HCT116 (cell line): Measurements from ENCODE around the gene PARVB. TPM values are rescaled to one million over a fixed set of nuclear protein-coding genes. Genes with fewer than 3 reads are reported as not detected.

Experiments used
- ATAC-seq: fragments of 200-7000 bp; cut with Tn5 transposase; 2 replicates; pipeline ENCODE4 v1.9.1; 2020; ENCODE audit warnings: mild to moderate bottlenecking, moderate library complexity
- BruUV-seq: library from RNA; stranded (reverse); fragments of 400-500 nt; replicated peaks from 2 replicates; lab custom pipeline; 2021; lab: Mats Ljungman, UMichigan
- CTCF ChIA-PET: fragments of 300-600 bp; sonication (Branson Sonifier 250); formaldehyde crosslinking; loops from one replicate; lab custom pipeline; 2021; ENCODE audit warnings: antibody characterized with exemption; lab: Charles Lee
- POLR2A ChIA-PET: fragments of 300-600, 350-600 bp; sonication (Branson Sonifier 250); formaldehyde crosslinking; loops from one replicate; lab custom pipeline; 2021; ENCODE audit warnings: antibody characterized with exemption; lab: Charles Lee
- RAD21 ChIA-PET, 2 experiments: fragments of 300-600 bp; sonication (Branson Sonifier 250); formaldehyde crosslinking; loops; one replicate each; lab custom pipeline; 2023; ENCODE audit warnings: low total read pairs in 2 of 2; ENCODE audit not compliant: uncharacterized antibody in 2 of 2, unreplicated experiment in 2 of 2, low non-redundant PET in 1 of 2; lab: Charles Lee
- DNase-seq: peaks from one replicate; pipeline ENCODE4 v3.0.0-alpha.2; 2010; ENCODE audit warnings: low read depth, low spot score
- H2AFZ ChIP-seq: fragments of 200-600 bp; shearing (Covaris generic), sonication (generic); 2 replicates; pipeline ENCODE4 v1.6.1; 2017; ENCODE audit warnings: low read depth, mixed run types, mixed read lengths, antibody characterized with exemption, low read length; ENCODE audit not compliant: poor library complexity, severe bottlenecking
- H3K27ac ChIP-seq: 2 replicates; pipeline ENCODE4 v1.5.1; 2012; ENCODE audit warnings: low read depth, low read length
- H3K27me3 ChIP-seq: fragments of 200-600 bp; sonication (generic); 2 replicates; pipeline ENCODE4 v1.6.1; 2016; ENCODE audit warnings: mixed run types, low read length, mixed read lengths; ENCODE audit not compliant: insufficient read depth
- H3K36me3 ChIP-seq, 2 experiments: fragments of 200-500 bp in 1 of 2; fragments of 200-600 bp in 1 of 2; sonication (Bioruptor generic) in 1 of 2; sonication (generic) in 1 of 2; 2 replicates each; pipeline versions ENCODE4 v1.5.1 to v1.6.1; 2014 to 2016; ENCODE audit warnings: low read length in 2 of 2, inconsistent platforms in 1 of 2, mixed read lengths in 1 of 2, mixed run types in 1 of 2; ENCODE audit not compliant: insufficient read depth in 2 of 2, control insufficient read depth in 1 of 2
- H3K4me1 ChIP-seq, 2 experiments: fragments of 200-600 bp in 1 of 2; sonication (generic) in 1 of 2; 2 replicates each; pipeline versions ENCODE4 v1.5.1 to v1.6.1; 2012 to 2017; ENCODE audit warnings: low read length in 2 of 2, inconsistent platforms in 1 of 2, mild to moderate bottlenecking in 1 of 2, mixed read lengths in 1 of 2, mixed run types in 1 of 2, moderate library complexity in 1 of 2; ENCODE audit not compliant: insufficient read depth in 2 of 2, control insufficient read depth in 1 of 2
- H3K4me2 ChIP-seq: fragments of 200-600 bp; sonication (generic); 2 replicates; pipeline ENCODE4 v1.6.1; 2017; ENCODE audit warnings: mixed run types, low read length, mixed read lengths
- H3K4me3 ChIP-seq, 2 experiments: fragments of 200-600 bp in 1 of 2; sonication (generic) in 1 of 2; replicated peaks in 1 of 2; 2 replicates each; pipeline ENCODE4 v1.5.1; 2011 to 2016; ENCODE audit warnings: low read length in 2 of 2, control low read depth in 1 of 2, low read depth in 1 of 2, mild to moderate bottlenecking in 1 of 2, mixed read lengths in 1 of 2, mixed run types in 1 of 2
- H3K79me2 ChIP-seq: fragments of 200-600 bp; sonication (generic); 2 replicates; pipeline ENCODE4 v1.6.1; 2017; ENCODE audit warnings: mild to moderate bottlenecking, mixed run types, low read length, moderate library complexity, mixed read lengths; ENCODE audit not compliant: insufficient read depth
- H3K9ac ChIP-seq: fragments of 200-600 bp; sonication (generic); 2 replicates; pipeline ENCODE4 v1.6.1; 2016; ENCODE audit warnings: low read length, mixed read lengths
- H3K9me2 ChIP-seq: fragments of 200-600 bp; sonication (generic), shearing (Covaris generic); 2 replicates; pipeline ENCODE4 v1.6.1; 2017; ENCODE audit warnings: mixed run types, mild to moderate bottlenecking, moderate library complexity; ENCODE audit not compliant: insufficient read depth
- H3K9me3 ChIP-seq, 2 experiments: fragments of 200-500 bp in 1 of 2; fragments of 200-600 bp in 1 of 2; sonication (Bioruptor generic) in 1 of 2; sonication (generic) in 1 of 2; 2 replicates each; pipeline ENCODE4 v1.6.1; 2014 to 2017; ENCODE audit warnings: low read length in 2 of 2, mixed read lengths in 2 of 2, inconsistent platforms in 1 of 2, low read depth in 1 of 2, mild to moderate bottlenecking in 1 of 2, mixed run types in 1 of 2, moderate library complexity in 1 of 2; ENCODE audit not compliant: control insufficient read depth in 1 of 2, insufficient read depth in 1 of 2
- H4K20me1 ChIP-seq: fragments of 200-600 bp; sonication (generic), shearing (Covaris generic); 2 replicates; pipeline ENCODE4 v1.6.1; 2017; ENCODE audit warnings: mixed run types, mild to moderate bottlenecking, moderate library complexity; ENCODE audit not compliant: insufficient read depth
- EGR1 ChIP-seq: IDR thresholded peaks from 2 replicates; pipeline ENCODE4 v1.6.1; 2012; ENCODE audit warnings: low read depth
- ELF1 ChIP-seq: IDR thresholded peaks from 2 replicates; pipeline ENCODE4 v1.6.1; 2012; ENCODE audit warnings: low read depth, borderline replicate concordance
- EZH2 ChIP-seq: fragments of 200-600 bp; sonication (generic); IDR thresholded peaks from 2 replicates; pipeline ENCODE4 v1.6.1; 2017; ENCODE audit warnings: antibody characterized with exemption, mixed run types
- EZH2phosphoT487 ChIP-seq: fragments of 200-600 bp; IDR thresholded peaks from 2 replicates; pipeline ENCODE4 v1.6.1; 2018; ENCODE audit warnings: antibody characterized with exemption, borderline replicate concordance
- POLR2A ChIP-seq: IDR thresholded peaks from 2 replicates; pipeline ENCODE4 v1.7.0; 2011; ENCODE audit warnings: borderline replicate concordance; ENCODE audit not compliant: insufficient read depth, insufficient read length; ENCODE audit errors: extremely low read depth
- RAD21 ChIP-seq: IDR thresholded peaks from 2 replicates; pipeline ENCODE4 v1.6.1; 2012; ENCODE audit warnings: low read depth, mild to moderate bottlenecking
- SIN3A ChIP-seq: IDR thresholded peaks from 2 replicates; pipeline ENCODE4 v1.6.1; 2012; ENCODE audit warnings: low read depth
- TCF7L2 ChIP-seq: IDR thresholded peaks from 2 replicates; pipeline ENCODE4 v1.7.0; 2011; ENCODE audit warnings: borderline replicate concordance, inconsistent platforms; ENCODE audit not compliant: insufficient read depth, insufficient read length; ENCODE audit errors: extremely low read depth
- YY1 ChIP-seq: IDR thresholded peaks from 2 replicates; pipeline ENCODE4 v1.6.1; 2011; ENCODE audit warnings: low read length, low read depth, moderate library complexity, mild to moderate bottlenecking; ENCODE audit not compliant: insufficient replicate concordance; ENCODE audit errors: extremely low read depth
- ZNF274 ChIP-seq: fragments of 200-500 bp; sonication (Bioruptor generic); IDR thresholded peaks from 2 replicates; pipeline ENCODE4 v1.6.1; 2014; ENCODE audit warnings: mild to moderate bottlenecking, low read depth, low read length, inconsistent platforms
- intact Hi-C: fragments of 100-400 bp; cut with micrococcal nuclease; formaldehyde crosslinking; loops from 2 replicates; pipeline ENCODE4 v1.10.0; 2022
- total RNA-seq: library from RNA; stranded (reverse); gene quantifications from one replicate; pipeline ENCODE4 v1.2.1, GENCODE V29; 2021; ENCODE audit not compliant: unreplicated experiment
- TF ChIP-seq, protein P1 (sequence below), 3 experiments: fragments of 200-600 bp in 1 of 3; sonication (generic) in 1 of 3; IDR thresholded peaks in 2 of 3; conservative IDR thresholded peaks in 1 of 3; 2 replicates each; pipeline ENCODE4 v1.5.1; 2012 to 2017; ENCODE audit warnings: low read depth in 2 of 3, low read length in 2 of 3, antibody characterized with exemption in 1 of 3, borderline replicate concordance in 1 of 3, control low read depth in 1 of 3, mild to moderate bottlenecking in 1 of 3, mixed read lengths in 1 of 3, mixed run types in 1 of 3, moderate library complexity in 1 of 3; ENCODE audit not compliant: insufficient read depth in 1 of 3
- TF ChIP-seq, protein P2 (sequence below): IDR thresholded peaks from 2 replicates; pipeline ENCODE4 v1.6.1; 2012; ENCODE audit warnings: low read depth
- TF ChIP-seq, protein P3 (sequence below): IDR thresholded peaks from 2 replicates; pipeline ENCODE4 v1.6.1; 2011; ENCODE audit warnings: mild to moderate bottlenecking, low read length, moderate library complexity; ENCODE audit not compliant: insufficient replicate concordance; ENCODE audit errors: extremely low read depth

Gene PARVB
- total RNA-seq, 1 experiment from 2014 or later: 21.4 TPM

DNA sequence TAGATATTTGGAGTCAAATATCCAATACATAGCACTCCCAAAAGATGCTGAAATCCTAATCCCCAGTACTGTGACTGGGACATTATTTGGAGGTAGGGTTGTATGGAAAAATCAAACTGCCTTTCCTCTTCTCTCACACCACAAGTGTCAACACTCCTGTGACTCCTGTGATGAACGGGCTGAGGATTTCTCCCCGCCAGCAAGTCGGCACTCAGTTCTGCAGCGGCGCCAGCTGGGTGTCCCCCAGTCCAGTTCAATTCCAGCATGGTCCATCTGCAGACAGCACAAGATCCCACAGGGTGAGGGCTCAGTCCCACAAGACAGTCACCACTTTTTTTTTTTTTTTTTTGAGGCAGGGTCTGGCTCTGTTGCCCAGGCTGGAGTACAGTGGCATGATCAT, 4.3 kb upstream of the PARVB start:
- H3K4me2 ChIP-seq: no peak overlapping the region
- no peaks in the 10 kb centered on the region for H3K9me2 ChIP-seq
- ChIA-PET RAD21 (no interaction called here), POLR2A (no interaction called here), CTCF (no interaction called here)
- no peaks in the 10 kb centered on the region for H4K20me1 ChIP-seq
- peaks cover 2% of the 10 kb centered on the region; the same call in 1 of the 2 replicates for H3K79me2 ChIP-seq
- TF ChIP-seq TCF7L2 (no peak), EZH2phosphoT487 (no peak), ELF1 (no peak), SIN3A (no peak), EGR1 (no peak), ZNF274 (no peak), POLR2A (no peak), RAD21 (no peak), EZH2 (no peak), YY1 (no peak)
- TF ChIP-seq, protein P1, sequence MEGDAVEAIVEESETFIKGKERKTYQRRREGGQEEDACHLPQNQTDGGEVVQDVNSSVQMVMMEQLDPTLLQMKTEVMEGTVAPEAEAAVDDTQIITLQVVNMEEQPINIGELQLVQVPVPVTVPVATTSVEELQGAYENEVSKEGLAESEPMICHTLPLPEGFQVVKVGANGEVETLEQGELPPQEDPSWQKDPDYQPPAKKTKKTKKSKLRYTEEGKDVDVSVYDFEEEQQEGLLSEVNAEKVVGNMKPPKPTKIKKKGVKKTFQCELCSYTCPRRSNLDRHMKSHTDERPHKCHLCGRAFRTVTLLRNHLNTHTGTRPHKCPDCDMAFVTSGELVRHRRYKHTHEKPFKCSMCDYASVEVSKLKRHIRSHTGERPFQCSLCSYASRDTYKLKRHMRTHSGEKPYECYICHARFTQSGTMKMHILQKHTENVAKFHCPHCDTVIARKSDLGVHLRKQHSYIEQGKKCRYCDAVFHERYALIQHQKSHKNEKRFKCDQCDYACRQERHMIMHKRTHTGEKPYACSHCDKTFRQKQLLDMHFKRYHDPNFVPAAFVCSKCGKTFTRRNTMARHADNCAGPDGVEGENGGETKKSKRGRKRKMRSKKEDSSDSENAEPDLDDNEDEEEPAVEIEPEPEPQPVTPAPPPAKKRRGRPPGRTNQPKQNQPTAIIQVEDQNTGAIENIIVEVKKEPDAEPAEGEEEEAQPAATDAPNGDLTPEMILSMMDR (IDR thresholded peaks at IDR 0.05 in 2 of 3, conservative IDR thresholded peaks at IDR 0.05 in 1 of 3; ENCODE audit: borderline replicate concordance in 1 of 3, insufficient read depth in 1 of 3, low read depth in 2 of 3, low read length in 2 of 3): no peak
- TF ChIP-seq, protein P2, sequence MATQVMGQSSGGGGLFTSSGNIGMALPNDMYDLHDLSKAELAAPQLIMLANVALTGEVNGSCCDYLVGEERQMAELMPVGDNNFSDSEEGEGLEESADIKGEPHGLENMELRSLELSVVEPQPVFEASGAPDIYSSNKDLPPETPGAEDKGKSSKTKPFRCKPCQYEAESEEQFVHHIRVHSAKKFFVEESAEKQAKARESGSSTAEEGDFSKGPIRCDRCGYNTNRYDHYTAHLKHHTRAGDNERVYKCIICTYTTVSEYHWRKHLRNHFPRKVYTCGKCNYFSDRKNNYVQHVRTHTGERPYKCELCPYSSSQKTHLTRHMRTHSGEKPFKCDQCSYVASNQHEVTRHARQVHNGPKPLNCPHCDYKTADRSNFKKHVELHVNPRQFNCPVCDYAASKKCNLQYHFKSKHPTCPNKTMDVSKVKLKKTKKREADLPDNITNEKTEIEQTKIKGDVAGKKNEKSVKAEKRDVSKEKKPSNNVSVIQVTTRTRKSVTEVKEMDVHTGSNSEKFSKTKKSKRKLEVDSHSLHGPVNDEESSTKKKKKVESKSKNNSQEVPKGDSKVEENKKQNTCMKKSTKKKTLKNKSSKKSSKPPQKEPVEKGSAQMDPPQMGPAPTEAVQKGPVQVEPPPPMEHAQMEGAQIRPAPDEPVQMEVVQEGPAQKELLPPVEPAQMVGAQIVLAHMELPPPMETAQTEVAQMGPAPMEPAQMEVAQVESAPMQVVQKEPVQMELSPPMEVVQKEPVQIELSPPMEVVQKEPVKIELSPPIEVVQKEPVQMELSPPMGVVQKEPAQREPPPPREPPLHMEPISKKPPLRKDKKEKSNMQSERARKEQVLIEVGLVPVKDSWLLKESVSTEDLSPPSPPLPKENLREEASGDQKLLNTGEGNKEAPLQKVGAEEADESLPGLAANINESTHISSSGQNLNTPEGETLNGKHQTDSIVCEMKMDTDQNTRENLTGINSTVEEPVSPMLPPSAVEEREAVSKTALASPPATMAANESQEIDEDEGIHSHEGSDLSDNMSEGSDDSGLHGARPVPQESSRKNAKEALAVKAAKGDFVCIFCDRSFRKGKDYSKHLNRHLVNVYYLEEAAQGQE: no peak
- TF ChIP-seq, protein P3, sequence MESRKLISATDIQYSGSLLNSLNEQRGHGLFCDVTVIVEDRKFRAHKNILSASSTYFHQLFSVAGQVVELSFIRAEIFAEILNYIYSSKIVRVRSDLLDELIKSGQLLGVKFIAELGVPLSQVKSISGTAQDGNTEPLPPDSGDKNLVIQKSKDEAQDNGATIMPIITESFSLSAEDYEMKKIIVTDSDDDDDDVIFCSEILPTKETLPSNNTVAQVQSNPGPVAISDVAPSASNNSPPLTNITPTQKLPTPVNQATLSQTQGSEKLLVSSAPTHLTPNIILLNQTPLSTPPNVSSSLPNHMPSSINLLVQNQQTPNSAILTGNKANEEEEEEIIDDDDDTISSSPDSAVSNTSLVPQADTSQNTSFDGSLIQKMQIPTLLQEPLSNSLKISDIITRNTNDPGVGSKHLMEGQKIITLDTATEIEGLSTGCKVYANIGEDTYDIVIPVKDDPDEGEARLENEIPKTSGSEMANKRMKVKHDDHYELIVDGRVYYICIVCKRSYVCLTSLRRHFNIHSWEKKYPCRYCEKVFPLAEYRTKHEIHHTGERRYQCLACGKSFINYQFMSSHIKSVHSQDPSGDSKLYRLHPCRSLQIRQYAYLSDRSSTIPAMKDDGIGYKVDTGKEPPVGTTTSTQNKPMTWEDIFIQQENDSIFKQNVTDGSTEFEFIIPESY: no peak
- no TSS peak for BruUV-seq
- no peaks in the 10 kb centered on the region for H3K9me3 ChIP-seq
- no peak overlapping the region for H2AFZ ChIP-seq
- peaks cover 0 to 19% of the 10 kb centered on the region in 2 experiments; a peak in 2 of 4 replicates for H3K4me1 ChIP-seq
- ATAC-seq (no peak), DNase-seq (no peak)
- intact Hi-C loops: no loop called here
- H3K27me3 ChIP-seq: no peaks in the 10 kb centered on the region
- H3K36me3 ChIP-seq: no peaks in the 10 kb centered on the region
- no peak overlapping the region for H3K27ac ChIP-seq
- H3K4me3 ChIP-seq: no peak overlapping the region
- H3K9ac ChIP-seq: no peak overlapping the region
